HG03159 (cell line): ENCODE data around the gene TMEM145.

Experiments used
- ATAC-seq: cut with Tn5 transposase; IDR thresholded peaks from one replicate; pipeline ENCODE4 v1.9.1; 2021; ENCODE audit warnings: mild to moderate bottlenecking, moderate library complexity; ENCODE audit not compliant: unreplicated experiment

Gene TMEM145

DNA sequence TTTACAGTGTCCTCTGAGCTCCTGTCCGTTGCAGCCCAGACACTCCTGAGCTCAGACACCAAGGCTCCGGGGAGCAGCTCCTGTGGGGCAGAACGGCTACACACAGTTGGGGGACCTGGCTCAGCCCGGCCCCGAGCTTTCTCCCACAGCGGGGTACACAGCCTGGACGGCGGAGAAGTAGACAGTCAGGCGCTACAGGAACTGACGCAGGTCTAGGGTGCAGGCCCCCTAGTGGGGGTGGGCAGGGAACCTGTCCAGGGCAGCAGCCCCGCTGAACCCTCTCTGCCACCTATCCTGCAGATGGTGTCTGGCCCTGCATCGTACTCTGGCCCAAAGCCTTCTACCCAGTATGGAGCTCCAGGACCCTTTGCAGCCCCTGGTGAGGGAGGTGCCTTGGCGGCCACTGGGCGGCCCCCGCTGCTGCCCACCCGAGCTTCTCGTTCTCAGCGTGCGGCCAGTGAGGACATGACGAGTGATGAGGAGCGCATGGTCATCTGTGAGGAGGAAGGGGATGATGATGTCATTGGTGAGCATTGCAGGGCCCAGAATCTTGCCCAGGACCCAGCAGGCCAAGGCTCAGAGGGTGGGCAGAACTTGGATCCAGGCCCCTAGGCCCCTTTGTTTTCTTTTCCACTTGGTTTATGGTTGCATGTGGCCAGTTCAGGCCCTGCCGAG, 24.1 kb upstream of the TMEM145 start:
- ATAC-seq: no peak

DNA sequence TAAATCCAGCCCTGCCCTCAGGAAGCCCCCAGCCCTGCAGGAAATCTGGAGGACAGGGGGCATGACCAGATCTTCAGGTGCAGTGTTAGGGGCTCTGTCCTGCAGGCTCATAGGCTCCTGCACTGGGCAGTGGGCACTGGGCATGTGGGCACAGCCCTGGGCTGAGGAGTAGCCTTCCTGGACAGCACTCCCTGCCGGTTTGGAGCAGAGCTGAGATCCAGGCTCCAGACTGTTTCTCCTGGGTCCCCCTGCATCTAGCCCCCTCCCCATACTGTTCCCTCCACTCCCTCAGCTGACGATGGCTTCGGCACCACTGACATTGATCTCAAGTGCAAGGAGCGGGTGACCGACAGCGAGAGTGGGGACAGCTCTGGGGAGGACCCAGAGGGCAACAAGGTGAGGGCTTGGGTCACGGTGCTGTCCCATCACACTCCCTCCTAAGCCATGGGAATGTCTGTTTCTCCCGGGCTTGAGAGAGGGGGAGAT, 23.5 kb upstream of the TMEM145 start:
- no peak for ATAC-seq

DNA sequence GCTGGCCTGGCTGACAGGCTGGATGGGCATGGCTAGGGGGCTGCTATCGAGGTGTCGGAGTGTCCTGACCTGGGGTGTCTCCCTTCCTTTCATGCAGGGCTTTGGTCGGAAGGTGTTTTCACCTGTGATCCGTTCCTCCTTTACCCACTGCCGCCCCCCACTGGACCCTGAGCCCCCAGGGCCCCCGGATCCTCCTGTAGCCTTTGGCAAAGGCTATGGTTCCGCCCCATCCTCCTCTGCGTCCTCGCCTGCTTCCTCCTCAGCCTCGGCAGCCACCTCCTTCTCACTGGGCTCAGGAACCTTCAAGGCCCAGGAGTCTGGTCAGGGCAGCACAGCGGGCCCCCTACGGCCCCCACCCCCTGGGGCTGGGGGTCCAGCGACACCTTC, 23.0 kb upstream of the TMEM145 start:
- no peak for ATAC-seq

DNA sequence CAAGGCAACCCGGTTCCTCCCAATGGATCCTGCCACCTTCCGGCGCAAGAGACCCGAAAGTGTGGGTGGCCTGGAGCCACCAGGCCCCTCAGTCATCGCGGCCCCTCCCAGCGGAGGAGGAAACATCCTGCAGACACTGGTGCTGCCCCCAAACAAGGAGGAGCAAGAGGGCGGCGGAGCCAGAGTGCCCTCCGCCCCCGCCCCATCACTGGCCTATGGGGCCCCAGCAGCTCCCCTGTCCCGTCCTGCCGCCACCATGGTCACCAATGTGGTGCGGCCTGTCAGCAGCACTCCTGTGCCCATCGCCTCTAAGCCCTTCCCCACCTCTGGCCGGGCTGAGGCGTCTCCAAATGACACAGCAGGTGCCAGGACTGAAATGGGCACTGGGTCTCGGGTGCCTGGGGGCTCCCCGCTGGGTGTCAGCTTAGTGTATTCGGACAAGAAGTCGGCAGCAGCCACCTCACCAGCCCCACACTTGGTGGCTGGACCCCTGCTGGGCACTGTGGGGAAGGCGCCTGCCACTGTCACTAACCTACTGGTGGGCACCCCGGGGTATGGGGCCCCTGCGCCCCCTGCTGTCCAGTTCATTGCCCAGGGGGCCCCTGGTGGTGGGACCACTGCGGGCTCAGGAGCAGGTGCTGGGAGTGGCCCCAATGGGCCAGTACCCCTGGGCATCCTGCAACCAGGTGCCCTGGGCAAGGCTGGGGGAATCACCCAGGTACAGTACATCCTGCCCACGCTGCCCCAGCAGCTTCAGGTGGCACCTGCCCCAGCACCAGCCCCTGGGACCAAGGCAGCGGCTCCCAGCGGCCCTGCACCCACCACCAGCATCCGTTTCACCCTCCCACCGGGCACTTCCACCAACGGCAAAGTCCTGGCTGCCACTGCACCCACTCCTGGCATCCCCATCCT, 22.3 kb upstream of the TMEM145 start:
- no peak for ATAC-seq

DNA sequence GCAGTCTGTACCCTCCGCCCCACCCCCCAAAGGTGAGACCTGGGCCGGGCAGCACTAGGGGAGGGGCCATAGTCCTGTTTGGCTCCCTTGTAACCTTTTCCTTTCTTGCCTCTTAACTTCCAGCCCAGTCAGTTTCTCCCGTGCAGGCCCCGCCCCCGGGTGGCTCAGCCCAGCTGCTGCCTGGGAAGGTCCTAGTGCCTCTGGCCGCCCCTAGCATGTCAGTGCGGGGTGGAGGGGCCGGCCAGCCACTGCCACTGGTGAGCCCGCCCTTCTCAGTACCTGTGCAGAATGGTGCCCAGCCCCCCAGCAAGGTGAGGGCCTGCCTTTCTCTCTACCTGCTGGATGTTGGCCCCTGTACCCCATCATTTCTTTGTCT, 21.7 kb upstream of the TMEM145 start:
- no peak for ATAC-seq

DNA sequence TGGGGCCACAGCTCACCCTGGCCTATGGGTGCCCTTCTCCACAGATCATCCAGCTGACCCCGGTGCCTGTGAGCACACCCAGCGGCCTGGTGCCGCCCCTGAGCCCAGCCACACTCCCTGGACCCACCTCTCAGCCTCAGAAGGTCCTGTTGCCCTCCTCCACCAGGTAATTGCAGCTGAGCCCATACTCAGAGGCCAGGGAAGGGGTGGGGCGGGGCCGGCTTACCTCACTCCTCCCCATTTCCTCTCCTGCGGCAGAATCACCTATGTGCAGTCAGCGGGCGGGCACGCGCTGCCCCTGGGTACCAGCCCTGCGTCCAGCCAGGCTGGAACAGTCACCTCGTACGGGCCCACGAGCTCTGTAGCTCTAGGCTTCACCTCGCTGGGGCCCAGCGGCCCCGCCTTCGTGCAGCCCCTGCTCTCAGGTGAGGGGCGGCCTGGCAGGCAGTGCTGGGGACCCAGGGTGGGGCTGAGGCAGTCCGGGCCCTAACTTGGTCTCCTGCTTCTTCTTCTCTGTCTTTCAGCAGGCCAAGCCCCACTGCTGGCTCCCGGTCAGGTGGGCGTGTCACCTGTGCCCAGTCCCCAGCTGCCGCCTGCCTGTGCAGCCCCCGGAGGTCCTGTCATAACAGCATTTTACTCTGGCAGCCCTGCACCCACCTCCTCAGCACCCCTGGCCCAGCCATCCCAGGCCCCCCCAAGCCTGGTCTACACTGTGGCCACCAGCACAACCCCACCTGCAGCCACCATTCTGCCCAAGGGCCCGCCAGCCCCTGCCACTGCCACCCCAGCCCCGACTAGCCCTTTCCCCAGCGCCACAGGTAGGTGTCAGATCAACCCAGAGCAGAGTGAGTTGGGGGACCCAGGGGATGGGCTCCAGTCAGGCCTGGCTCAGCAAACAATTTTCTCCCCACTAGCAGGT, 20.8 kb upstream of the TMEM145 start:
- ATAC-seq: no peak

DNA sequence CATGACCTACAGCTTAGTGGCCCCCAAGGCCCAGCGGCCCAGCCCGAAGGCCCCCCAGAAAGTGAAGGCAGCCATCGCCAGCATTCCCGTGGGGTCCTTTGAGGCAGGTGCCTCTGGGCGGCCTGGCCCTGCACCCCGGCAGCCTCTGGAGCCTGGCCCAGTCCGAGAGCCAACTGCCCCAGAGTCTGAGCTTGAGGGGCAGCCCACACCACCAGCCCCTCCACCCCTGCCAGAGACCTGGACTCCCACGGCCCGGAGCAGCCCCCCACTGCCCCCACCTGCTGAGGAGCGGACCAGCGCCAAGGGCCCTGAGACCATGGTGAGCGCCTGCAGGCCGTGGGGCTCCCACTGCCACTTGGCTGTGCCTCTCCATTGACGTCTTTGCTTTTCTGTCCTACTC, 20.1 kb upstream of the TMEM145 start:
- no peak for ATAC-seq

DNA sequence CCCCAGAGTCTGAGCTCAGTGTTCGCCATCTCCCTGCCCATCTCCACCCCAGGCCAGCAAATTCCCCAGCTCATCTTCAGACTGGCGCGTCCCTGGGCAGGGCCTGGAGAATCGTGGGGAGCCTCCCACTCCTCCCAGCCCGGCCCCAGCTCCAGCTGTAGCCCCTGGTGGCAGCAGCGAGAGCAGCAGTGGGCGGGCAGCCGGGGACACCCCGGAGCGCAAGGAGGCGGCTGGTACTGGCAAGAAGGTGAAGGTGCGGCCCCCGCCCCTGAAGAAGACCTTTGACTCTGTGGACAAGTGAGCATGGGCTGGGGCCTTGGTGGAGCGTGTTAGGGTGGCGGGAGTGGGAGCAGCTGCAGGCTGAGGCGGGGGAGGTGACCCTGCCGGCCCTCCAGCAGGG, 19.6 kb upstream of the TMEM145 start:
- no peak for ATAC-seq

DNA sequence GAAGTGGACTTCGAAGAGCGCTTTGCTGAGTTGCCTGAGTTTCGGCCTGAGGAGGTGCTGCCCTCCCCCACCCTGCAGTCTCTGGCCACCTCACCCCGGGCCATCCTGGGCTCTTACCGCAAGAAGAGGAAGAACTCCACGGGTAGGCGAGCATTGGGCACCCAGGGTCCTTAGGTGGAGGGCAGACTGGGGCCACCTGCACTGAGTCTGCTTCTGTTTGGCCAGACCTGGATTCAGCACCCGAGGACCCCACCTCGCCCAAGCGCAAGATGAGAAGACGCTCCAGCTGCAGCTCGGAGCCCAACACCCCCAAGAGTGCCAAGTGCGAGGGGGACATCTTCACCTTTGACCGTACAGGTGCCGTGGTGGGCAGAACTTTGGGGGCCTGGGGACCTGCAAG, 19.2 kb upstream of the TMEM145 start:
- ATAC-seq: no peak

DNA sequence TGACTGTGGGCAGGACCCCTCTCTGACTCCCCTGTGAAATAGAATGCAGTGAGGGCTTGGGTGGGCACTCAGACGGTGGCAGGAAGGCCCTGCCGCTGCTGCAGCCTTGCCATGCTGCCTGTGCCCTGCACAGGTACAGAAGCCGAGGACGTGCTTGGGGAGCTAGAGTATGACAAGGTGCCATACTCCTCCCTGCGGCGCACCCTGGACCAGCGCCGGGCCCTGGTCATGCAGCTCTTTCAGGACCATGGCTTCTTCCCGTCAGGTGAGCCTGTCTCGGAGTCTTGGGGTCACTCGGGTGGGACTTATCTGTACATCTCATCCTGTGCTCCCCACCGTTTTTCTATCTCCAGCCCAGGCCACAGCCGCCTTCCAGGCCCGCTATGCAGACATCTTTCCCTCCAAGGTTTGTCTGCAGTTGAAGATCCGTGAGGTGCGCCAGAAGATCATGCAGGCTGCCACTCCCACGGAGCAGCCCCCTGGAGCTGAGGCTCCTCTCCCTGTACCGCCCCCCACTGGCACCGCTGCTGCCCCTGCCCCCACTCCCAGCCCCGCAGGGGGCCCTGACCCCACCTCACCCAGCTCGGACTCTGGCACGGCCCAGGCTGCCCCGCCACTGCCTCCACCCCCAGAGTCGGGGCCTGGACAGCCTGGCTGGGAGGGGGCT, 18.5 kb upstream of the TMEM145 start:
- ATAC-seq: no peak

DNA sequence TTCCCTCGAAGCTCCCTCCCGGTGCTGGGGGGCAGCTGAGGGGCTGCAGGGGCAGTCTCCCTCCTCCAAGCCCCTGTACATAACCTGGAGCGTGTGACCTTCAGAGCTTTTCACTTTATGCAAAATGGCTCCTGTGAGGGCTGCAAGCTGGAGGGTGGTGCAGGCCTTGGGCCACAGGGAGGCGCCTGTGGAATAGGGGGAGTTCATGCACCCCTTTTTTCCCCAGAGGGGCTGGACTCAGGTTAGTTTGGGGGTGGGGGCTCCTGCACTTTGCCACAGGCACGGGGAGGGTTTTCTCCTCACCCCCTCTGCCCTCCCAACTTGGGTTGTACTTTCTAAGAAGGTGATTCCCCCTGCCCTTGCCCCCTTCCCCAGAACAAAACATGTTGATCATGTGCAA, 17.8 kb upstream of the TMEM145 start:
- no peak for ATAC-seq

DNA sequence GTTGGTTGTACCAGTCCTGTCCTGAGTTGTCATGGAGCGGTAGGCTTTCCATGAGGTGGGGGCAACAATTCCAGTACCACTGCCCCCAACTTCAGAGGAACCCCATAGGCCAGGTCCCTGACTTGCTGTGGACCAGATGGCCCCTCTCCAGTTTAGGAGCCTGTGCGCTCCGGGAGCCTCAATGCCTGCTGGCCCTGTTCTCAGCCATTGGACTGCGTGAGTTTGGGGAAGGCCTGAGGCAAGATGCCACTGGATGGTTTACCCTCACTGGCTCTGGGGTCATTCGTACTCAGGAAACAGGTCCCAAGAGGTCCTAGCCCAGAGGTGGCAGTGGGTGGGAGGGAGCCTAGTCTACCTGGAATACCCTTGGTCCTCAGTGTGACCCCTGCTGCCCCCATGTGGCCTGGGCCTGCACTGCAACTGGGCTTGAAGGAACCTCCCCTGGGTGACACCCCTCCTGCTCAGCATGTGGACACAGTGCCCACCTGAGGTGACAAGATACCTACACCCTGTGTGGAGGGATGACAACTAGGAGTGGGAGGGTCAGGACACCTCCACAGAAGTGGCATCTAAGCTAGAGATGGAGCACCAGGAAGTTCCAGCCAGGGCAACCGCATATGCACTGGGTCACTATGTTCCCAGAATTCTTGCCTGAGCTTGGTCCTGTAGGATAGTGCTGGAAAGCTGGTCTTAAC, 17.1 kb upstream of the TMEM145 start:
- ATAC-seq: peak; percentile 56

DNA sequence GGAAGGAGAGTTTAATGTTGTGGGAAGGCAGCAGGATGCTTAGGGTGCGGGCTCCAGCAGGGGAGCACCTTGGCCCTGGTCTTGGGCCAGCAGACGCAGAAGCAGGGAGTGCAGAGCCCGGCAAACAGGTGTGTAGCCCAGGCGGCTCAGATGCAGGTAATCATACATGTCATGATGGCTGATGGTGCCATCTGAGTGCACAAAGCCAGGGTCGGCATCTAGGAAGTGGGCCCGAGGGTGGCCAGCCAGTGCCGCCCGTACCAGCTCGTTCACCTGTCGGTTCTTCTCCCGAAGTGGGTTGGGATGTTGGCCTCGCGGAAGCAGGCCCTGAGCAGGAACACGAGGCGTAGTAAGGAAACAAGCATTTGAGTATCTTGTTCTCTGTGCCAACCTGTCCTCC, 16.1 kb upstream of the TMEM145 start:
- no peak for ATAC-seq

DNA sequence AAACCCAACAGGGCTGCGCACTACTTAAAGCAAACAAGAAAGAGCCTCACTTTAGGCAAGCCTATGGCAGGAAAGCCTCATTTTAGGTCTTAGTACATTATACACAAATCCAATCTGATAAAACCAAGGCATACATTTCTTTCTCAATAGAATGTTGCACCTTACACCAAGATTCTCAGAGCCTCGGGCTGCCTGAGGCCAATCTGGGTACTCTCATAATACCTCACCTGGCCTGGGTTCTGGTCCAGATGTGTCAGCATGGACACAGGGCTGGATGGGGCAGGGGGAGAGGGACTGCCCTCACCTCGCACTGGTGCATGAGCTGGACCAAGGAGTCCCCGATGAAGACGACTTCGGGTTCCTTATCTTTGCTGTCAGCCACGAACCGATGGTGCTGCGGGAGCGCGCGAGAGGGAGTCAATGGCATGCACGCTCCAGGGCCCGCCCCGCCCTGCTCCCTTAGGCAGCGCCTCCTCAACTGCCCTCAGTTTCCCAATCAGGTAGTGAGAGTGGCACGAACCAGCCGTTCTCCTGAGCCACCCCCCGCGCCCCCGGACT, 11.4 kb upstream of the TMEM145 start, which contains the start of gene PRR19:
Gene PRR19 (plus strand): TSS at position 487 of the 558 bp plus-strand sequence. CDS start 7,453 bp downstream, outside the sequence.
- no peak for ATAC-seq

DNA sequence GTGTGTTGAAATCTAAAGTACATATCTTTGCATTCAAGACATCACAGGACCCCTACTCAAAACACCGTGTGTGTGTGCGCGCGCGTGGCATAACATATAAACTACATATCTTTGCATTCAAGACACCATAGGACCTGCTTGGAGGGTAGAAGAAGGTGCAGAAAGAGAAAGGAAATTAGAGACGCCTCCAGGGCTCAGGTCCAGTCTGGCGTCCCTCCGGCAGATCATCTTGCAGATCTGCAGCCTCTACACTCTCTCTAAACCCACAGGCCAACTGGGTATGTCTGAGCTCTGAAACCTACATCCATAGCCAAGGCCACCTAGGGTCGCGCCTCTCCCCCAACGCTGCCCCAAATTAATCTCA, 10.0 kb upstream of the TMEM145 start:
- no peak for ATAC-seq

DNA sequence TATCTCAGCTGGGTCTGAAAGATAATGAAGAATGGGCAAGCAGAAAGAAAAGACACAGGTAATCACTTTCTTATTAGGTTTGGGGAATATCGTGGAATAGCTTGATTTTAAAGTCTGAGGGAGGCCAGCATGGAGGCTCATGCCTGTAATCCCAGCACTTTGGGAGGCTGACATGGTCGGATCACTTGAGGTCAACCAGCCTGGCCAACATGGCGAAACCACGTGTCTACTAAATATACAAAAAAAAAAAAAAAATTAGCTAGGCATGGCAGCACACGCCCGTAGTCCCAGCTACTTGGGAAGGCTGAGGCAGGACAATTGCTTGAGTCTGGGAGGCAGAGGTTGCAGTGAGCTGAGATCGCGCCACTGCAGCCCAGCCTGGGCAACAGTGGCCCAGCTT, 9.2 kb upstream of the TMEM145 start:
- ATAC-seq: no peak

DNA sequence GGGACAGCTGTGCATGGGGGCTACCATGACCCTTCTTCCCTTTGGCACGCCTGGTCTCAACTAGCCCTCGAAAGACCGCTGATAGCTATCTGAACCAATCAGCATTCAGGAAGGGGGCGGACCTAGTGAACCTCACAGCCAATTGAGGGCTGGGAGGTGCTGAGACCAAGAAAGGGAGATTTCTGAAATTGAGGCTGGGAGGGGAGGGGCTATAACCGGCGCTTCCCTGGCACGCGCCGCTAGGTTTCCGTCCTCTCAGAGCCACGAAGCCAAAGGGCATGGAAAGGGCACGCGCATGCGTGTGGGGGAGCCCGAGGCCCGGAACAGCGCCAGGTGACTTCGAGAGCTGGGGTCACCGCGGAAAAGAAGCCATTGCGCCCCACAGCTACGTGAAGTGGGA, 6.5 kb upstream of the TMEM145 start:
- ATAC-seq: no peak

DNA sequence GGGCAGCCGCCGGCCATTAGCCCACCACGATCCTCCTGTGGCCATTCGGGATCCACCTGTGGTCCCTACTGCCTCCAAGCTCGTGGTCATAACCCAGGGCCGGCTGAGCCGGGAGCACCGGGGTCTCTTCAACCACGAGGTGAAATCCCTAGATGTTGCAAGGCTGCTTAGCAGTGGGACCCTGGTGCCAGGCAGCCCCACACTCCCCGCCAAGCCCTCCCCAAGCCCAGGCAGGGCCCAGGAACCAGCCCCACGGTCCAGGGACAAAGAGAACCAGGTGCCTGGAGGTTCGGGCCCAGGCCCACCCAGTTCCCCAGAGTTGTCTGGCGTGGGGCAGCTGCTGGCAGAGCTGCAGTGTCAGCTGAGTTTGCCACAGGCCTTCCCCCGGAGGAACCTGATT, 3.4 kb upstream of the TMEM145 start:
- ATAC-seq: no peak

DNA sequence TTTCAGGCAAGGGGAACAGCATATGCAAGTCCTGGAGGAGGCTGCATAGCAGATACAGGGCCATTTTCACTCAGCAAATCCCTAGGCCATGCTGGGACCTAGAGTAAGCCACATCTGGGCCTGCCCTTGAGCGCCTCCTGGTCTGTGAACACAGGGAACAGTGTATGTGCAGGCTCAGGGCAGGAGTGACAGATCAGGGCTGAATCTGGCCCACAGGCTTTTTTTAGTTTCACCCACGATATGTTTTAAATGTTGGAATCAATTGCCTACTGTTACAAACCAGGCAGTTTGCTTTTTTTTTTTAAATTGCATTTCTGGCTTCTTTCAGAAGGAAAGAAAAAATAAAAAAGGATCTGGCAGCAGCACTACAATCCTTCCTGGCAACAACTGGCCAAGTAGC, 1.5 kb upstream of the TMEM145 start:
- ATAC-seq: no peak

DNA sequence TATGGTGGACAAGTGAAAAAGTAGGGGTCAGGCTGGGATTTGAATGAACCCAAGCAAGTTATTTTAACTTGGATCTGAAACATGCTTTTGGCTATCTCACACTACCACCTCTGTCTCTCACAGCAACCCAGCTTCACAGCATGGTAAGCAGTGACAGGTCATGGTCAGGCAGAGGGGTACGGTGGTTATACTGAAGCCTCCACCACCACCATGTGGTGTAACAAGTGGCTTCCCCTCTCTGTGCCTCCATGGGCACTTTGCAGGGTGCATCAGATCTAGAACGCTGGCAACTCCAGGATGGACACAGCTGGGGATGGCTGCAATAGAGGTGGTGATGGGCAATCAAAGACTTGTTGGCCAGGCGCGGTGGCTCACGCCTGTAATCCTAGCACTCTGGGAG, 739 bp upstream of the TMEM145 start:
- no peak for ATAC-seq
